HepG2 (cell line): ENCODE results near the gene PRKCSH. TPM values are rescaled to one million over a fixed set of nuclear protein-coding genes. Genes with fewer than 3 reads are reported as not detected.

Experiments
- EP300 ChIP-seq, 3 experiments: sonication (generic) in 1 of 3; formaldehyde crosslinking in 1 of 3; IDR thresholded peaks; 2 replicates each; pipeline versions ENCODE4 v1.5.1 to v1.6.1; 2011 to 2020; ENCODE audit warnings: low read depth in 2 of 3, low read length in 2 of 3, borderline replicate concordance in 1 of 3, improper control_type of control experiment in 1 of 3, mild to moderate bottlenecking in 1 of 3, missing genetic modification reagents in 1 of 3, moderate library complexity in 1 of 3
- HNRNPK ChIP-seq: fragments of 200-400 bp; formaldehyde crosslinking; IDR thresholded peaks from 2 replicates; pipeline ENCODE4 v1.6.1; 2018; ENCODE audit warnings: low read length, low read depth, moderate library complexity, mild to moderate bottlenecking; ENCODE audit not compliant: poor library complexity, severe bottlenecking
- MED13 ChIP-seq: sonication (generic); formaldehyde crosslinking; IDR thresholded peaks from 2 replicates; pipeline ENCODE4 v1.5.0; 2020; ENCODE audit warnings: missing genetic modification reagents
- MTA3 ChIP-seq: sonication (generic); formaldehyde crosslinking; IDR thresholded peaks from 2 replicates; pipeline ENCODE4 v1.4.0; 2020; ENCODE audit warnings: missing genetic modification reagents
- MXI1 ChIP-seq: IDR thresholded peaks from 3 replicates; pipeline ENCODE4 v1.6.1; 2012; ENCODE audit warnings: low read depth, low read length, inconsistent platforms, borderline replicate concordance
- NCOA5 ChIP-seq: sonication (generic); formaldehyde crosslinking; IDR thresholded peaks from 2 replicates; pipeline ENCODE4 v1.4.0; 2020; ENCODE audit warnings: missing genetic modification reagents
- PATZ1 ChIP-seq: sonication (generic); formaldehyde crosslinking; IDR thresholded peaks from 2 replicates; pipeline ENCODE4 v1.4.0; 2020; ENCODE audit warnings: missing genetic modification reagents
- PPARG ChIP-seq: conservative IDR thresholded peaks from 2 replicates; pipeline ENCODE4 v1.6.1; 2016; ENCODE audit warnings: missing biosample characterization, missing genetic modification reagents
- PRDM15 ChIP-seq: sonication (generic); formaldehyde crosslinking; IDR thresholded peaks from 2 replicates; pipeline ENCODE4 v1.4.0; 2020; ENCODE audit warnings: missing genetic modification reagents
- RBM22 ChIP-seq: fragments of 200-400 bp; formaldehyde crosslinking; optimal IDR thresholded peaks from 2 replicates; pipeline ENCODE3; 2017; ENCODE audit warnings: mild to moderate bottlenecking, low read length, moderate library complexity
- RXRB ChIP-seq: IDR thresholded peaks from 2 replicates; pipeline ENCODE4 v1.6.1; 2016; ENCODE audit warnings: borderline replicate concordance, missing genetic modification reagents, missing compliant biosample characterization
- SAP130 ChIP-seq: IDR thresholded peaks from 2 replicates; pipeline ENCODE4 v1.6.1; 2016; ENCODE audit warnings: low read depth
- SIX1 ChIP-seq: sonication (generic); formaldehyde crosslinking; IDR thresholded peaks from 2 replicates; pipeline ENCODE4 v1.4.0; 2020; ENCODE audit warnings: missing genetic modification reagents, borderline replicate concordance
- ZBTB21 ChIP-seq: sonication (generic); formaldehyde crosslinking; IDR thresholded peaks from 2 replicates; pipeline ENCODE4 v1.4.0; 2020; ENCODE audit warnings: missing genetic modification reagents
- ZNF101 ChIP-seq: sonication (generic); formaldehyde crosslinking; IDR thresholded peaks from 2 replicates; pipeline ENCODE4 v1.4.0; 2020; ENCODE audit warnings: mild to moderate bottlenecking, low read depth, missing genetic modification reagents, borderline replicate concordance
- ZNF256 ChIP-seq: sonication (generic); formaldehyde crosslinking; conservative IDR thresholded peaks from 2 replicates; pipeline ENCODE4 v1.4.0; 2020; ENCODE audit warnings: missing genetic modification reagents
- ZNF383 ChIP-seq: sonication (generic); formaldehyde crosslinking; IDR thresholded peaks from 2 replicates; pipeline ENCODE4 v1.4.0; 2020; ENCODE audit warnings: missing genetic modification reagents, mild to moderate bottlenecking, borderline replicate concordance
- ZNF773 ChIP-seq: sonication (generic); formaldehyde crosslinking; IDR thresholded peaks from 2 replicates; pipeline ENCODE4 v1.4.0; 2020; ENCODE audit warnings: missing genetic modification reagents, borderline replicate concordance
- ZNF790 ChIP-seq: sonication (generic); formaldehyde crosslinking; IDR thresholded peaks from 2 replicates; pipeline ENCODE4 v1.8.0; 2022; ENCODE audit warnings: missing genetic modification reagents, mild to moderate bottlenecking, borderline replicate concordance
- ZSCAN25 ChIP-seq: sonication (generic); formaldehyde crosslinking; IDR thresholded peaks from 2 replicates; pipeline ENCODE4 v1.8.0; 2022; ENCODE audit warnings: mild to moderate bottlenecking, missing genetic modification reagents
- polyA plus RNA-seq, 8 experiments: library from polyadenylated mRNA; depleted of rRNA in 3 of 8; stranded (reverse) in 7 of 8; unstranded in 1 of 8; fragments of >200 nt; fragmentation: Illumina TruSeq in 4 of 8; extraction: Trizol in 4 of 8; gene quantifications; 2 replicates each; pipeline versions ENCODE4 v1.2.1 to v1.2.3, GENCODE V29; 2011 to 2016; ENCODE audit warnings: low read depth in 4 of 8, missing spikeins in 1 of 8, mixed read lengths in 1 of 8; ENCODE audit not compliant: insufficient read depth in 1 of 8
- total RNA-seq, 5 experiments: library from RNA; depleted of rRNA; stranded (reverse); fragments of >200 nt; fragmentation: Illumina TruSeq; extraction: Trizol; gene quantifications; 2 replicates each; pipeline ENCODE4 v1.2.3, GENCODE V29; 2016; ENCODE audit warnings: low read depth in 1 of 5
- TF ChIP-seq, protein P1 (sequence below): IDR thresholded peaks from 2 replicates; pipeline ENCODE4 v1.6.1; 2016; ENCODE audit warnings: missing genetic modification reagents, missing compliant biosample characterization

The PRKCSH gene
- total and polyA plus RNA-seq, 2 of the 13 experiments (the other 11 are each of a cell fraction or from before 2014, with no cell fraction given), result 85.1 to 125 TPM

GRCh38 chr19:11482384-11483050 lies 47.1 kb downstream of the PRKCSH start (continued):
- TF ChIP-seq ZNF256 (CRISPR knock-in tag) (peak; percentile 91), ZBTB21 (no peak), HNRNPK (peak; percentile 51), MED13 (CRISPR knock-in tag) (peak; percentile 85), SIX1 (no peak), RXRB (peak; percentile 64; the same call in 1 of the 2 replicates), ZSCAN25 (no peak), MTA3 (no peak), NCOA5 (CRISPR knock-in tag) (no peak), EP300 (IDR thresholded peaks at IDR 0.05; ENCODE audit: low read depth in 2 of 2, low read length in 2 of 2) (no peak), EP300 (CRISPR knock-in tag; IDR thresholded peaks at IDR 0.05; ENCODE audit: borderline replicate concordance) (0 out of 2 replicates have a peak, but pooled peaks have one; percentile 12), ZNF773 (peak; percentile 94; the same call in 1 of the 2 replicates), PATZ1 (CRISPR knock-in tag) (peak; percentile 63), ZNF383 (CRISPR knock-in tag) (no peak), PRDM15 (CRISPR knock-in tag) (peak; percentile 64), ZNF101 (CRISPR knock-in tag) (no peak), RBM22 (peak; percentile 54), MXI1 (peak; percentile 49; the same call in 1 of the 3 replicates), ZNF790 (CRISPR knock-in tag) (no peak), SAP130 (CRISPR knock-in tag) (peak; percentile 58), PPARG (CRISPR knock-in tag) (0 out of 2 replicates have a peak, but pooled peaks have one; percentile 57)
- TF ChIP-seq, protein P1, sequence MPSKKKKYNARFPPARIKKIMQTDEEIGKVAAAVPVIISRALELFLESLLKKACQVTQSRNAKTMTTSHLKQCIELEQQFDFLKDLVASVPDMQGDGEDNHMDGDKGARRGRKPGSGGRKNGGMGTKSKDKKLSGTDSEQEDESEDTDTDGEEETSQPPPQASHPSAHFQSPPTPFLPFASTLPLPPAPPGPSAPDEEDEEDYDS, result no peak
